GDM1 (cell line): ENCODE results near the gene KRT5.

Experiments used
- DNase-seq: peaks from one replicate; lab custom pipeline; 2025; lab: John Stamatoyannopoulos, UW

KRT5 gene

DNA sequence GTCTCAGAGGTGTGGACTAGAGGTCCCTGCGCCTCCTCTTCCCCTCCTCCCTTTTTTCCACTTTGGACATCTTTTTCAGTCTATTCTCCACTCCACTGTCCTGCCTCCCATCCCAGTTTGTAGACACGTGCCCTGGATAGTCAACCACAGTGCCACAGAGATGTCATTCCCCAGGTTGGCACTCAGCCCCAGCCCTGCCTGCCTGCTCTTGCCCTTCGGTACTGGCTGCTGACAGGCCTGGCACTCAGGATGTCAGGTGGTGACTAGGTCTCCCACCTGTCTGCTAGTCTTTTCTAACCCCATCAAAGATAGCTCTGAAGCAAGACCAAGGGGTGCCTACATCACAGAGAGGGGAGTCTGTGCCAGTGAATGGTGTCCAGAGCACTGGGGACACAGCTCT lies 16.9 kb upstream of the KRT5 start:
- no peak for DNase-seq

GRCh38 chr12:52535574-52535973 lies 15.4 kb upstream of the KRT5 start:
- no peak for DNase-seq

GRCh38 chr12:52534482-52534881 lies 14.3 kb upstream of the KRT5 start:
- DNase-seq, result no peak

DNA sequence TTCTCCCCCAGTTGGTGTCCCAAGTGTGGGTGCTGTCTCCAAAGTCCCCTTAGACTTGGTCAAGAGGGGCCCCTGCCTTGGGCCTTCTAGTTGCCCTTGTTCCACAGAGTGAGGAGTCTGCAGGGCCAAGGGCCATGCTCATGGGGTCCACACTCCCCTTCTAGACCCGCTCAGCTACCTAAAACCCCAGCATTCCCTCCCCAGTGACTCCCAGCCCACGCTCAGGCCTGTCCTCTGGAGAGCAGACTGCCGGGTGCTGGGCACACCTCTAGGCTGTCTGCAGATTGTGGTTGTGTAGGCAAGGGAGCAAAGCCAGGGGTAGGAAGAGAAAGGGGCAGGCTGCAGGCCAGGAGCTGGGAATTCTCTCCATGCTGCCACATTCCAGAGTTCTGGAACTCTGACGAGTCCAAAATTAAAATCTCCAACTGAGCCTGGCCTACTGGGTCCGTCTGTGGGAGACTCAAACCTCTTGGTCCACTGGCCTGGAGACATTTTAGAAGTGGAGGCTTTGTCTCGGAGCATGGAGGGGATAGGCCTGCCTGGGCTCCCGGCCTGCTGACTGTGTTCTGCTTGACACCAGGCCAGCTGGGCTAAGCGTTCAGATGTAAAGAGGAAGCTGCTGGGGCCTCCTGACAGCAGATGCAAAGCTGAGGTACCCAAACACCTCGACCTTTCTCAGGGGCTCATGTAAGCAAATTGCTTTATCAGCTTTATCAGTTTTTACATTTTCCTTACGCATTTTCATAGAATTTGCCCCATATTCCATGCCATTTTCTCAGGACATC lies 13.7 kb upstream of the KRT5 start:
- DNase-seq, result no peak

DNA sequence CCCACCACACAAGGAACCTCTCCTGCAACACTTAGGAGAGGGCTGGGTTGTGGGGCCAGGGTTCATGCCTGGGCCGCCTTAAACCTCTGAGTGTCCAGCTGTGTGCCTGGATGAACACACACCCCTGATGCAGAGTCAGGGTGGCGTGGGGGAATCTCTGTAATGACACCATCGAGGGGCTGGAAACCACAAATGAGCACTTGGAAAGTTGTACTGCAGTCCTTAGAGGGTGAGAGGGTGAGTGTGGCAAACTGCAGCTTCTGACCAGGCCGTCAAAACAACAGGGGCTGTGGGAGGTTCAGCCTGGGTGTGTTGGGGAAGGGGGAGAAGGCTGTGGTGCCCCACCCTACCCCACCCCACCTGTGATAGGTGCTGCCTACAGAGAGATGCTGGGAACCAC lies 12.4 kb upstream of the KRT5 start:
- no peak for DNase-seq

GRCh38 chr12:52531566-52532300 lies 11.5 kb upstream of the KRT5 start:
- no peak for DNase-seq

DNA sequence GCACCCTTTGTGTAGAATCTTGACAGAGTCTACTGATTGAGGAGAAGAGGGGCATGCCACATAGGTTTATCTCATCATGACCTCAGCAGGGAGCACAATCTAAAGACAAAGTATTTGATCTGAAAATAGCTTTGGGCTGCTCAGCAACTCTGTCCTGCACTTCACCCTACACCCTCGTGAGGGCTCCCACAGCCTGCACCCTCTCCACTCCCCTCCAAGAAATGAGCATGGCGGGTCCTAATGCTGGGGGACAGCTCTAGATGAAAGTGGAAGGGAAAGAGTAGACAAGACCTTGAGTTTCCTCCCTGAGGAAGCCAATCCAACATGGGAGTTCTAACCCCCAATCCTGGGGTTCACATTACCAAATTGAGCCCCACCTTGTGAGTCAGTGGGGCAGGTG lies 10.7 kb upstream of the KRT5 start:
- DNase-seq, result no peak

GRCh38 chr12:52530366-52530765 lies 10.2 kb upstream of the KRT5 start:
- DNase-seq, result no peak

DNA sequence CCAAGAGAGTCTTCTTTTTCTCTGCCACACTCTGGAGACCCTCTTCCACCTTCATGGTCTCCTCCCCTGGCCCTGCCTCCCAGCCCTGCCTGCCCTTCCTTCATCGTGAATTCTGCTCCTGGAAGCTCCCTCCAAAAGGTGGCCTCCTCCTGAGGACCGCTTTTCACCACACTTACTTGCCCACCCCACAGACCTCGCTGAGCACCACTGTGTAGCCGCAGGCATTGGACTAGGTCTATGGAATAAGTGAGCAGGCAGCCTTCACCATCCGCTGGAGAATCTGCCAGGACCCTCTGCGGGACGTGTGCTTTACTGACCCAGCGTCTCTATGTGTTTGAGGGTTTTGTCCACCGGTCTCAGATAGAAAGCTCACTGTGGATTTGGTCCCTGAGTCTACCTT lies 9.7 kb upstream of the KRT5 start:
- DNase-seq, result no peak

- DNase-seq, result no peak
Observed at GRCh38 chr12:52529417-52529816, 9.2 kb upstream of the KRT5 start.

GRCh38 chr12:52528641-52529143 lies 8.5 kb upstream of the KRT5 start:
- DNase-seq, result no peak

GRCh38 chr12:52527121-52527800 lies 7.1 kb upstream of the KRT5 start:
- DNase-seq, result no peak

GRCh38 chr12:52526511-52526951 lies 6.3 kb upstream of the KRT5 start:
- DNase-seq, result no peak

DNA sequence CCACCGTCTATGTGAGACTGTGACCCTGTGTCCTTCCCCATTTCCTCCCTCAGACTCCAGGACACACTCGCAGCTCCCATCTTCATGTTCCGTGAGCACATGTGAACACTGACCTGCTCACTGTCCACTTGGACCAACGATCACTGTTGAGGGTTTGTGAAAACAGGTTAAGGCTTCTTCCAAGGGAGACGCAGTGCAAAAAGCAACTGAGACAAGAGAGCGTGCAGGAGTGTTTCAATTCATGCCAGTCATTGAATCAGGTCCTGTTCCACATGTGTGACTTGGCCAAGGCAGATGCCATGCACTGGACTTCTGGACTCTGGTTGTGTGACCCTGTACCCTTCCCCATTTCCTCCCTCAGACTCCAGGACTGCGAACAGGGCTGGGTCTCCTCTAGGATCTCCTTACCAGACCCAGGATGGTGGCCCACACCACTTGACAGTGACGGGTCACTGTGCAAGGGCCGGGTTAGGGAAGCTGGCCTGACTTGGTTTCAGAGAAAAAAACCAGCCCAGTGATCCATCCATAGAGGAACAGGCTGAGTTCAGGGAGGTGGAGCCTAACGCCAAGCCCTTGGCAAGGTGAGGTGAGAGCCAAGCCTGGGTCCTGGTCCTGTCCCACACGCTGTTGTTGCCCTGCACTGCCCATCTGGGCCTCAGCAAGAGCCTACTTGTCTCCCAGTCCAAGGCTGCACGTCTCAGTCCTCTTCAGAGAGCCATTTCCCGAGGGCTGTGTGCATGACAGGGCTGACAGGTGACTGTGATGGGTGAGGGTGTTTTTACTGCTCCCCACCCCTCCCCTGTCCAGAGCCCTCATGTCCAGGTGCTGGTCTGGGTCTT lies 5.7 kb upstream of the KRT5 start:
- no peak for DNase-seq

- DNase-seq, result no peak
Observed at GRCh38 chr12:52524898-52525591, 4.9 kb upstream of the KRT5 start.

GRCh38 chr12:52524241-52524897 lies 4.2 kb upstream of the KRT5 start:
- DNase-seq, result no peak

- no peak for DNase-seq
Observed at GRCh38 chr12:52523824-52524223, 3.6 kb upstream of the KRT5 start.

DNA sequence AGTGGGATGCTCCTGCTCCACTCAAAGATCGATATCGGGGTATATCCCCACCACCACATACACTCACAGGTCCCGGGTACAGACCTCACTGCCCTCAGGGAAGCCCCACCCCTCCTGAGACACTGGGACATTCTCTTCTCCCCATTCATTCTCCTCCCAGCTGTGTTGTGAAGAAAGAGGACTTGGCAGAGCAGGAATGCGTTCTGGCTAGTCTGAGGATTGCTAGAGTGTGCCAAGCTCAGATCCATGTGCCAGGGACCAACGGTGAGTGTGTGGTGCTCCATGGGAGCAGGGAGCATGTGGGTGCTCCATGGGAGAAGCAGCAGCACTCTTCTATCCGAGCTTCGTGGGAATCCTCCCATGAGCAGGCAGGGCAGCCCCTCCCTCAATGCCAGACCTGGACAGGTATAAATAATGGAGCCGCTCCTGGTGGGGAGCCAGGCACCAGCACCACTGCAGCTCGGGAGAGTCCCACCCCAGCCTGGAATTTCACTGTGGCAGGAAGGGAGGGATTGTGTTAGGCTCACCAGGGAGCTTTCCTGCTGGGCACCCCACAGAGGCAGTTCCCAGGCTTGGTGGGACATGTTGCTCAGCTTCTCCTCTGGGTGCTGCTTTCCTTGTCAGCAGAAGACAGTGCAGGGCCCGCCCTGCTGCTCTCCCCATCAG lies 2.3 kb upstream of the KRT5 start:
- no peak for DNase-seq

GRCh38 chr12:52521568-52522266 lies 1.5 kb upstream of the KRT5 start:
- DNase-seq, result no peak

DNA sequence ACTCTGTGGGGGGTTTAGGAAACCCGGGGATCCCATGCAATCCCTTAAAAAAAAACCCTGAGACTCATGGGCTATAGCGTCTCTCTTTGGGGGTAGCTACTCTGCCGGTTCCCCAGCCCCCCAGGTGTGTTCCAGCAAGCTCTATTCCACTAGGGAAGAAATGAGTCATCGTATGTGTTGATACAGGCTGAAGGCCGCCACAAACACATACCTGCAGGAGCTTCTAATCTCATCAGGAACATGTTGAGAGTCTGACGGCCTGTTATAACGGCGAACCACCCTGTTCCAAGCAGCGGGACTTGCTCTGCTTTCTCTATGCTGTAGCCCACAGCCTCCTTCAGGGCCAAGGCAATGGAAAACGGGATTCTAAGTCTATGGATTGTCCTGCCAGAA lies 977 bp upstream of the KRT5 start:
- DNase-seq, result no peak
